HepG2 (cell line): Measurements from ENCODE around the gene ZNF747. TPM values are rescaled to one million over a fixed set of nuclear protein-coding genes. Genes with fewer than 3 reads are reported as not detected.

Experiments used
- CEBPZ ChIP-seq: IDR thresholded peaks from 2 replicates; pipeline ENCODE4 v1.6.1; 2012; ENCODE audit warnings: low read length, improper control_type of control experiment
- GPBP1L1 ChIP-seq: sonication (generic); formaldehyde crosslinking; IDR thresholded peaks from 2 replicates; pipeline ENCODE4 v1.5.0; 2020; ENCODE audit warnings: mild to moderate bottlenecking, missing genetic modification reagents
- POGZ ChIP-seq: sonication (generic); formaldehyde crosslinking; IDR thresholded peaks from 2 replicates; pipeline ENCODE4 v1.4.0; 2020; ENCODE audit warnings: mild to moderate bottlenecking, missing genetic modification reagents
- SYNCRIP ChIP-seq: fragments of 200-400 bp; formaldehyde crosslinking; IDR thresholded peaks from 2 replicates; pipeline ENCODE4 v1.6.1; 2018; ENCODE audit warnings: mild to moderate bottlenecking, low read depth, low read length; ENCODE audit not compliant: insufficient read depth
- TEAD3 ChIP-seq: optimal IDR thresholded peaks from 2 replicates; pipeline ENCODE3; 2016; ENCODE audit warnings: borderline replicate concordance
- ZNF318 ChIP-seq: sonication (generic); formaldehyde crosslinking; IDR thresholded peaks from 2 replicates; pipeline ENCODE4 v1.4.0; 2020; ENCODE audit warnings: mild to moderate bottlenecking, missing genetic modification reagents
- polyA plus RNA-seq, 8 experiments: library from polyadenylated mRNA; depleted of rRNA in 3 of 8; stranded (reverse) in 7 of 8; unstranded in 1 of 8; fragments of >200 nt; fragmentation: Illumina TruSeq in 4 of 8; extraction: Trizol in 4 of 8; gene quantifications; 2 replicates each; pipeline versions ENCODE4 v1.2.1 to v1.2.3, GENCODE V29; 2011 to 2016; ENCODE audit warnings: low read depth in 4 of 8, missing spikeins in 1 of 8, mixed read lengths in 1 of 8; ENCODE audit not compliant: insufficient read depth in 1 of 8
- total RNA-seq, 5 experiments: library from RNA; depleted of rRNA; stranded (reverse); fragments of >200 nt; fragmentation: Illumina TruSeq; extraction: Trizol; gene quantifications; 2 replicates each; pipeline ENCODE4 v1.2.3, GENCODE V29; 2016; ENCODE audit warnings: low read depth in 1 of 5
- TF ChIP-seq, protein P1 (sequence below): sonication (generic); formaldehyde crosslinking; IDR thresholded peaks from 2 replicates; pipeline ENCODE4 v1.5.1; 2020; ENCODE audit warnings: mild to moderate bottlenecking, missing genetic modification reagents
- TF ChIP-seq, protein P2 (sequence below): sonication (generic); formaldehyde crosslinking; IDR thresholded peaks from 2 replicates; pipeline ENCODE4 v1.5.0; 2020; ENCODE audit warnings: missing genetic modification reagents

The ZNF747 gene
- total and polyA plus RNA-seq, 2 of the 13 experiments (the other 11 are each of a cell fraction or from before 2014, with no cell fraction given) = 7.2 to 10.2 TPM

DNA sequence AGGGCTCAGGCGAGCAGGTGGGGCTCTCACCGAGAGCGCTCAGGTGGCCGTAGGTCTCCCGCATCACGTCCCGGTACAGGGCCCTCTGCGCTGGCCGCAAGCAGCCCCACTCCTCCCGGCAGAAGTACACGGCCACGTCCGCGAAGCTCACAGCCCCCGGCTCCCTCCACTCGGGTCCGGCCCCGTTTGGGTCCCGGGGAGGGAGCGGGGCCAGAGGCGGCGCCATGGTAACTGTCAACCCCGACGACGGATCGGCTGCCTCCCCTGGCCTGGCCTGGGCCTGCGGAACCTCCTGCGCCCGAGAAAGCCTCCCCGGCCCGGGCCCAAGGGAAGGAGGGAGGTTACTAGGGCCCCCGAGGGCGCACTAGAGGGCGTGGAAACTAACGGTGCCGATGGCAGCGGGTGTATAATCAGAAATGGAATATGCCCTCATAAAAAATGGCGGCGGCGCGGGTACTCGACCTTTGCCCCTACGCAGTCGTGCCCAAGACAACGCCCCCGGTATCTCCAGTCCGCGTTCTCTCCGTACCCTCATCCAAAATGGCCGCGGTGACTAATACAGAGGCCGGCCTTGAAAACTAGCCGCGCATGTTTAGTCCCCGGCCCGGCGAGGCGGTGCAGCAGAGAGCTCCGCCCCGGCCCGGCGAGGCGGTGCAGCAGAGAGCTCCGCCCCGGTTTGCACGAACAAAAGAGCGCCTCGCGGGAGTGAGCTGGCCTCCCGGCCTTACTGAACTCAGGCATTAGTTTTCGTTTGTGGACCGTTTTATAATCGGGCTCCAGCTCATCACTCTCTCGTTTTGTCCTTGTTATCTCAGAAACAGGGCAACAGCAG lies 23.5 kb upstream of the ZNF747 start, which contains the start of gene ZNF764 (continued):
- TF ChIP-seq, protein P1, sequence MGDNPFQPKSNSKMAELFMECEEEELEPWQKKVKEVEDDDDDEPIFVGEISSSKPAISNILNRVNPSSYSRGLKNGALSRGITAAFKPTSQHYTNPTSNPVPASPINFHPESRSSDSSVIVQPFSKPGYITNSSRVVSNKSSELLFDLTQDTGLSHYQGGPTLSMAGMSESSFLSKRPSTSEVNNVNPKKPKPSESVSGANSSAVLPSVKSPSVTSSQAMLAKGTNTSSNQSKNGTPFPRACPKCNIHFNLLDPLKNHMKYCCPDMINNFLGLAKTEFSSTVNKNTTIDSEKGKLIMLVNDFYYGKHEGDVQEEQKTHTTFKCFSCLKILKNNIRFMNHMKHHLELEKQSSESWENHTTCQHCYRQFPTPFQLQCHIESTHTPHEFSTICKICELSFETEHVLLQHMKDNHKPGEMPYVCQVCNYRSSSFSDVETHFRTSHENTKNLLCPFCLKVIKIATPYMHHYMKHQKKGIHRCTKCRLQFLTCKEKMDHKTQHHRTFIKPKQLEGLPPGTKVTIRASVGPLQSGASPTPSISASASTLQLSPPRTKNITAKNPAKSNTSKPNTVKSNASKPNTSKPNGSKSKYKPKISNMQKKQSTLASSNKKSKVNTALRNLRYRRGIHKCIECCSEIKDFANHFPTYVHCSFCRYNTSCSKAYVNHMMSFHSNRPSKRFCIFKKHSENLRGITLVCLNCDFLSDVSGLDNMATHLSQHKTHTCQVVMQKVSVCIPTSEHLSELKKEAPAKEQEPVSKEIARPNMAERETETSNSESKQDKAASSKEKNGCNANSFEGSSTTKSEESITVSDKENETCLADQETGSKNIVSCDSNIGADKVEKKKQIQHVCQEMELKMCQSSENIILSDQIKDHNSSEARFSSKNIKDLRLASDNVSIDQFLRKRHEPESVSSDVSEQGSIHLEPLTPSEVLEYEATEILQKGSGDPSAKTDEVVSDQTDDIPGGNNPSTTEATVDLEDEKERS = peak; percentile 87
- TF ChIP-seq, protein P2, sequence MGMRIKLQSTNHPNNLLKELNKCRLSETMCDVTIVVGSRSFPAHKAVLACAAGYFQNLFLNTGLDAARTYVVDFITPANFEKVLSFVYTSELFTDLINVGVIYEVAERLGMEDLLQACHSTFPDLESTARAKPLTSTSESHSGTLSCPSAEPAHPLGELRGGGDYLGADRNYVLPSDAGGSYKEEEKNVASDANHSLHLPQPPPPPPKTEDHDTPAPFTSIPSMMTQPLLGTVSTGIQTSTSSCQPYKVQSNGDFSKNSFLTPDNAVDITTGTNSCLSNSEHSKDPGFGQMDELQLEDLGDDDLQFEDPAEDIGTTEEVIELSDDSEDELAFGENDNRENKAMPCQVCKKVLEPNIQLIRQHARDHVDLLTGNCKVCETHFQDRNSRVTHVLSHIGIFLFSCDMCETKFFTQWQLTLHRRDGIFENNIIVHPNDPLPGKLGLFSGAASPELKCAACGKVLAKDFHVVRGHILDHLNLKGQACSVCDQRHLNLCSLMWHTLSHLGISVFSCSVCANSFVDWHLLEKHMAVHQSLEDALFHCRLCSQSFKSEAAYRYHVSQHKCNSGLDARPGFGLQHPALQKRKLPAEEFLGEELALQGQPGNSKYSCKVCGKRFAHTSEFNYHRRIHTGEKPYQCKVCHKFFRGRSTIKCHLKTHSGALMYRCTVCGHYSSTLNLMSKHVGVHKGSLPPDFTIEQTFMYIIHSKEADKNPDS (CRISPR knock-in tag) = peak; percentile 89
- TF ChIP-seq CEBPZ (no peak), SYNCRIP (no peak), TEAD3 (CRISPR knock-in tag) (peak; percentile 13), POGZ (CRISPR knock-in tag) (peak; percentile 77; the same call in 1 of the 2 replicates), GPBP1L1 (CRISPR knock-in tag) (no peak), ZNF318 (CRISPR knock-in tag) (0 out of 2 replicates have a peak, but pooled peaks have one; percentile 61)
